Measurements from ENCODE around the gene KRT79. TPM values are rescaled to one million over a fixed set of nuclear protein-coding genes. Genes with fewer than 3 reads are reported as not detected.
"Not testable (repeated sequence)": the region's sequence is repeated elsewhere in the genome, so short reads cannot be mapped to it uniquely, and the experiment has no call there.

Gene KRT79
- under 1 TPM; 0.23 to 0.44 TPM for total RNA-seq

DNA sequence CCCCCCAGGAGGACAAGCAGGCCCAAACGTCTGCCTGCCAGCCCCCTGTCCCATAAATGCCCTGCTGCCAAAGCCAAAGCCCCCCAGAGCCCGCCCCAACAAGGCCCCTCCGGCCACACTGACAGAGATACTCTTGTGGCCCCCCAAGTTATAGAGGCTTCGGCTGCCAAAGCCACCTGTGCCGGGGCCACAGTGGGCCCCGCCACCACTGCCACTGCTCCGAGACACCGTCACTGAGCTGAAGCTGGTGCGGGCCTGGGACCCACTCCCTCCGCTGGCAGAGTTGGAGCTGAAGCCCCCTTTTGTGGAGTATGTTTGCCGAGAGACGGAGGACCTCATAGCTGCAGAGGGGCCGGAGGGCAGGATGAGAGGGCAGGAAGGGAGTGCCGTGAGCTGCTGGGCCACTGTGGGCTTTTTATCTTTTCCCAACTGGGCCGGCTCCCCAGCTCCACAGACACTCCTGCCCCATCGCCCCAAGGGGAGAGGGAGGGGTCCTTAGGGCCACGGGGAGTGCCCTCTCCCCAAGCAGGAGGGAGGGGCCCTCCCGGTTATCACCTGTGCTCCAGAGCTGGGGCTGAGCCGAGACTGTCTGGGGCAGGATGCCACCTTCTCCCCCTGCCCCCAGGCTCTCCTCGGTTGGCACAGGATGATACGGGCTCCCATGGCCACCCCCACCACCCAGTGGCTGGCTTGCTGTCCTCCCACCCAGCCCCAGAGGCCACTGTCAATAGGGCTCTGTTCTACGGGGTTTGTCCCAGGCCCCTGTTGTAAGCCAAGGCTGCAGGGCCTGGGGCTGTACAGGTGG is at the start of gene KRT79:
Gene KRT79 (minus strand): TSS at position 390 of the 805 bp plus-strand sequence. CDS start 51 bp downstream, at position 339.
- POLR2A ChIA-PET = no interaction called here
- CTCF ChIA-PET = no interaction called here

DNA sequence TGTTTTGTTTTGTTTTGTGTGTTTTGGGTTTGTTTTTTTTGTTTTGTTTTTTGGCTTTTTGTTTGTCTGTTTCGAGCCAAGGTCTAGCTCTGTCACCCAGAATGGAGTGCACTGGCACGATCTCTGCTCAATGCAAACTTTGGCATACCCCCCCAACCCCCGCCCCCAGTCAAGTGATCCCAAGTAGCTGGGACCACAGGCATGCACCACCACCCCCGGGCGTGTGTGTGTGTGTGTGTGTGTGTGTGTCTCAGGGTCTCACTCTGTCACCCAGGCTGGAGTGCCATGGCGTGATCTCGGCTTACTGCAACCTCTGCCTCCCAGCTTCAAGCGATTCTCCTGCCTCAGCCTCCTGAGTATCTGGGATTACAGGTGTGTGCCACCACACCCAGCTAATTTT is 46.4 kb upstream of the KRT79 start:
- CTCF ChIA-PET = interaction anchor here (0.8 to 9.5 kb wide), 19 partner anchors 10 to 727 kb away, joined by 3 to 220 read pairs (median 5); partner anchors contain the start of gene KRT84
- POLR2A ChIA-PET = not testable (repeated sequence)

DNA sequence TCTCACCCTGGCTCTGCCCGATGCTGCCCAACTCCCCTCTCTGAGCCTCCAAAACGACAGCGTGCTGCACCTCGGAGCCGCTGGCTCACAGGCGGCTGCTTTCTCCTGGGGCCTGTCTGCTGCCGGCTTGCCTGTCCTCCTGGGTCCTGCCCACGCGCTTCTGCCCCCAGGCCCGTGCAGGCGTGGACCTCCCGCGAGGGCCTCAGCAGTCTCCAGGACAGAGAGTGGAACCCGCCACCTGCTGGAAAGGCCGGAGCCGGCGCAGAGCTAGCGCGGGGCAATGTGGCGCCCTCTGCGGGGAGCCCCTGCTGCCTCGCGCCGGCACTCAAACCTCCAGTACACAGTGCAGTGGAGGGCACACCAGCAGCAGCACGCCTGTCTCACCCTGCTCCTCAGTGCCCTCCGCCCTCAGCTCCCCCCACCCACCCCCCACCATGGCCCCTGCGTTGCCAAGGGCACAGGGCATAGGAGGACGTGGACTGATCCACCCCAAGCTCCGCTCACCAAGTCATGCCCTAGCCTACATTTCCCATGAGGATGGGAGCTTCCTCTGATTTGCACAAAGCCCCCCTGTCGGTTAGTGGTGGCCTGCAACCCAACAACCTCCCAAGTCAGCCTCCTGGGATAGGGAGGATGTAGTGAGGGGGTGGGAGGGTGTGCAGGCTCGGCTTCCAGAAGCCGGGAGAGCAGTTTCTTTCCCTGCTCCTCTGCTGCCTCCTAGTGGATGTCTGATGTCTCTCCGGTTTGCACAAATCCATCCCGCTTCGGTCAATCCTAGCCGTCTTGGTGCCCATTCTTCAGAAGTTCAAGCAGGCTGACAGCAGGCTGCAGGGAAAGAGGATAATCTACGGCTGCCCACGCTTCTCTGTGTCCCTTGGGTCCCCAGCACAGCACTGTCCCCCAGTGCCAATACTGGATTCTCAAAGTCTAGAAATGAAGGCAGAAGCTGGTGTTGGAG is 45.6 kb upstream of the KRT79 start:
- ChIA-PET CTCF (interaction anchor here (0.6 to 9.5 kb wide), 46 partner anchors 8 to 726 kb away, joined by 3 to 220 read pairs (median 4); partner anchors contain the start of genes KRT4, KRT74, KRT76 and KRT8), POLR2A (no interaction called here)

DNA sequence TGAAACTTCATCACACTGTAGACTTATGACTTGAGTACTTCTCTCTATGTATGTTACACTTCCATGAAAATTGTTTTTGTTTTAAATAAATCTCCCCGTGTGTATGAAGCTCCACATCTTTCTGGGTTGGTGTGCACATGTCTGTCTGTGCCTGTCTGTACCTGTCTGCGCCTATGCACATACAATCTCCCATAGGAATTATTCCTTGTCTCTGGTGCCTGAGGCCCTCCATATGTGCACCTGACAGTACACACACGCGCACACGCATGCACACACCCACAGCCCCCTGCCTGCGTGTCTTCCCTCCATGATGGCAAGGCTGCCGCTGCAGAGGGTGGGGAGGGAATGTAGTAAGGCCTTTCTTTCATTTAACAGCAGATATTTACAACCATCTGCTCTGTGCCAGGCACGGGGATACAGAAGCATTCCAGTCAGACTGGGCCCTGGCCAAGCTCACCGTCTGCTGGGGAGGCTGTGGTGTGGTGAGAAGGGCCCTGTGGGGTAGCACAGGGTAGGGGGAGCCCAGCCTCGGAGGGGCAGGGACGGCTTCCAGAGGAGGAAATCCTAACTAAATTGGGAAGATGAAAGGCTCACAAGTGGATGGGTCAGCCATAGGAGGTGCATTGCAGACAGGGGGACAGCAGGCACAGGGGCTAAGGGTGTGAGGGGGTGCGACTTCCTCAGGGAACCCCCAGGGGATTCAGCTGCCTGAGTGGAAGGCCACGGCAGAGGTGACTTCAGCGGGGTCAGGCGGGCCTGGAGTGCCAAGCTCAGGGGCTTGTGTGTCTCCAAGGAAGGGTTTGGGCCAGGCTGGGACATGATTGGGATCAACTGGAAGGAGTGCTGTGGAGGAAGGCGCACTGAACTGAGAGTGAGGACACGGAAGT is 44.6 kb upstream of the KRT79 start:
- ChIA-PET CTCF (interaction anchor here (0.6 to 9.5 kb wide), 33 partner anchors 8 to 600 kb away, joined by 3 to 220 read pairs (median 4); partner anchors contain the start of genes KRT4 and KRT74), POLR2A (interaction anchor here (0.5 kb wide), 1 partner anchor 869 kb away, joined by 3 read pairs; no protein-coding TSS in a partner anchor)

DNA sequence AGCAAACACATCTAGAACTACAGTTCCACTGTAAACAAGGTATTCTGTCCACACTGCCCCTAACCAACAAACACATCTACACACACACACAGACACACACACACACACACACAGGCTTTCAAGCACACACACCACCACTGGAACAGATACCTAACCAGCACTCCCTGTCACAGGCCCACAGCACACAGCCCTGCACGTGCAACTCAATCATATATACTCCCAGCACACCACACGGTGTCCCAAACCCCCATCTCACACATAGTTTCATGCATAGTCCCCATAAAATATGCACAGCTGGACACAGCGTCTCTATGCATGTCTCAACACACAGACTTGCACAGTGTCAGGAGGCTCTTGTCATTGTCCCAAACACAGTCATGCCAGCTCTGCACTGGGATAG is 43.1 kb upstream of the KRT79 start:
- ChIA-PET CTCF (interaction anchor here (1.0 to 9.5 kb wide), 4 partner anchors 8 to 754 kb away, joined by 4 to 220 read pairs (median 28); no protein-coding TSS in a partner anchor), POLR2A (no interaction called here)

DNA sequence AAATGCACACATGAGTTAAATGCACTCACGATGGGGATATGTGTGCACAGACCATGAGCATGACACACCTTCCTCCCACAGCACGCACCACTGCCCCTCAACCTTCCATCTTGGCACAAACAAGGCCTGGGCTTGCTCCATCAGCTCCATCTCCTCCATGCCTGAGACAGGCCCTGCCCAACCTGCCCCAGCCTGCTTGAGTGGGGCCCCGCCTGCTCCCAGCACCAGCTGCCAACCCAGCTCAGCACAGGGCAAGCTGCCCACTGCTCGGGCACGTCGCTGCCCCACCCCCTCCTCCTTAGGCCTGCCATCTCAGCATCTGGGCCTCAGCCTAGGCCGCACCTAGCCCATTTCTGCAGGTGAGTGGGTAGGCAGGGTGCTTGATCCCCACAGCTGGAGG is 42.3 kb upstream of the KRT79 start:
- POLR2A ChIA-PET = no interaction called here
- CTCF ChIA-PET = interaction anchor here (0.6 to 4.9 kb wide), 5 partner anchors 9 to 503 kb away, joined by 3 to 29 read pairs (median 11); no protein-coding TSS in a partner anchor

DNA sequence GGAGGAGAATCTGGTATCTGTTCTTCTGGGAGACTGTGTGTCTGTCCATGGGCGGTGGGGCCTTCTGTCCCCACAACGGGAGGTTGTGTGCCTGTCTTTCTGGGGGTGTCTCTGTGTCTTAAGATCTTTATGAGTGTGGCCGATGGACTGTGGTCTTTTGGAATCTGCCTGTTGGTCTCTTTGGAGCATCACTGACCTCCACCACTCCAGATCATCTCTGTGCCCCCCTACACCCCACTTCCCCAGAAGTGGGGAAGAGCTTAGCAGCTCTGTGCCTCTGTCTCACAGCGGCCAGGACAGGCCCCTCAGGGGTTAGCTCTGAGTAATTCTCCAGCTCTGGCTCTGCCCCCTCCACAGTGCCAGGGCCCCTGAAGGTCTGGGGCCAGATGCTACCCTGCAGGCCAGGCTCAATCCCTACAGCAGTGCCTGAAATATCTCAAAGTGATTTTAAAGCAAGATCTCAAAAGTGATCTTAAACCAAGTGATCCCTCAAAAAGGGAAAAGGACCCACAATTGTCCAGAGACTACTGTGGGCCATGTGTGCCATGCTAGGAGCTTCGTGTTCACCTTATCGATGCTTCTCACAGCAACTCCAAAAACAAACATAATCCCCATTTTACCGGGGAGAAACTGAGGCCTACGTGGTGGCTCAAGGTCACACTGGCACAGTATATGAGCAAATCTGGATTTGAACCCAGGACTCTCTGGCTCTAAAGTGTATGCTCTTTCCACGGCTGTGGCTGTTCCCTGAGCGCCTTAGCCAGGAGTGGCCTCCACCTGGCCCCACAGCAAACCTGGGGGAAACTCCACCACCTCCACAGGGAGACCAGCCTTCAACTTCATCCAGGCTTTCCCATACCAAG is 40.7 kb upstream of the KRT79 start:
- POLR2A ChIA-PET = no interaction called here
- CTCF ChIA-PET = interaction anchor here (1.1 to 4.8 kb wide), 3 partner anchors 10 to 131 kb away, joined by 3 to 26 read pairs (median 11); no protein-coding TSS in a partner anchor

DNA sequence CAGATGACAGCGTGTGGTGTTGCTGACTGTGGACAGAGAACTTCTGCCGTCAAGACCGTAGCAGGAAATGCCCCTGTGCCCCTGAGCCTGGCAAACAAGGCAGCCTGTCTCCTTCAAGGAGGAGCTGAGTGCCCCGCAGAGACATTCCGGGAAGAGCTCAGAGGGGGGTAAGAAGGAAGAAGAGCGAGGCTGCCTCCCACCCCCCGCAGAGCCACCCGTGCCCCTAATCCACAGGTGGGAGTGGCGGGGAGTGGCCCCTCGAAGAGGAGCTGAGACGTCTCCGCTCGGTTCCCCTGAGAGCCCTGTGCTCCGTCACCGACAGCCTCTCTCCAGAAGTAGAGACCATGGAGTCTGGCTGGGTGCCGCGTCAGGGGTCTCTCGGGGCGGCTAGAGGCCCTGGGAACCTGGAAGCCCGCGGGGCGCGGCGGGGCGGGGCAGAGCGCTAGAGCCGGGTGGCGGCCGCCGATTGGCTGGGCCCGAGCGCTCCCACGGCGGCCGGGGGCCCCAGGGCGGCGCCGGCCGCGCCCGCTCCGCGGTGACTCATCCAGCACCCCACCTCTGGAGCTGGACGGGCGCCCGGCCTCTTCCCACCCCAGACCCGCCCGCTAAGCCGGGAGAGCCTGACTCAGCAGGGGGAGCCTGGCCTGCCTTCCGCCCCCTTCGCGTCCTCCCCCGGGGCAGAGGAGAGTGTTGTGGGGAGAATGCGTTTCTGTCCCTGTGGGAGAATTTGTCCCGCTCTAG is 39.9 kb upstream of the KRT79 start:
- POLR2A ChIA-PET = no interaction called here

DNA sequence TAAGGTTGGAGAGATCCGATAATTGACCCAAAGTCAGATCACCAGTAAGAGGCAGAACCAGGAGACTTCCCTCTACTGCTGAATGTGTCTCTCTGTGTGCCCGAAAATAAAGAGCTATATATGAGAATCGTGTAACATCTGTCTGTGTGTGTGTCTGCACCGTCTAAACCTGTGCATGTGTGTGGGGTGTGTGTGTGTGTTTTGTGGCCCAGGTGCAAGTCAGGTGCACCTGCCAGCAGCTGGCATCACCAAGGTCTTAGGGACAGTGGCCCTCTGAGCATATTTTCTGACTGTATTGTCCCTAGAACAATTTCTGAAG is 39.4 kb upstream of the KRT79 start:
- ChIA-PET CTCF (interaction anchor here (0.6 to 4.8 kb wide), 4 partner anchors 12 to 290 kb away, joined by 3 to 26 read pairs (median 8); no protein-coding TSS in a partner anchor), POLR2A (no interaction called here)

More for the DNA sequence above, 39.9 kb upstream of the KRT79 start:
- CTCF ChIA-PET = interaction anchor here (0.6 to 4.8 kb wide), 5 partner anchors 11 to 290 kb away, joined by 3 to 26 read pairs (median 4); no protein-coding TSS in a partner anchor

DNA sequence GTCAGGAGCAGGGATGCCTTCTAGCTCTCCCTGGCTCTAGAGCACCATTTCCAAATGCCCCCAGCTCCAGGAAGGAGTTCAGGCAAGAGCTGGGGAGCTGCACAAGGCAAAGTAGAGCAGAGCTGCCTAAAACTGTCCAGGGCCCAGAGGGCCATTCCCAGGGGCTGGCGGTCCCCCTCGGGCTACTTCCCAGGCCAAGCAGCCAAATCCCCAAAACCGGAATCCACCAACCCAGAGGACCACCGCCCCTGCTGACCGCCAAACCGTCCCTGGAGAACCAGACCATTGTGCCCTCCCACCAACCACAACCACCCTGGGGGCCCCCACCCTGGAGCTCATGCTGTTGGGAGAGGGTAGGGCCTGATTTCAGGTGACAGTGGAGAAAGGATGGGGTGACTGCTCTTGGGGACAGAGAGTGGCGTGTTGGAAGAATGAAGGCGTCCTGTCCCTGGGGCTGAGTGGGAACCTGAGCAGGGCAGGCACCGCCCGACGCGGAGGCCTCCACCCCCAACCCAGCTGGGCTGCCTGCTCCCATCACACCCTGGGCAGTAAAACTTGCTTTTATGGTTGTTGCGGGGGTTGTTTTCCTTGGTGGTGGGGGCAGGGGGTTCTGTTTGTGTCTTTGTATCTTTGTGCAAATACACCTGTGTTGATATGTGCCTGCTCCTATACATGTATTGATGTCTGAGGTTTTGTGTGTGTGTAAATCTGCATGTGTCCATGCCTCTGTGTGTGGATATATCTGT is 38.7 kb upstream of the KRT79 start:
- POLR2A ChIA-PET = no interaction called here

DNA sequence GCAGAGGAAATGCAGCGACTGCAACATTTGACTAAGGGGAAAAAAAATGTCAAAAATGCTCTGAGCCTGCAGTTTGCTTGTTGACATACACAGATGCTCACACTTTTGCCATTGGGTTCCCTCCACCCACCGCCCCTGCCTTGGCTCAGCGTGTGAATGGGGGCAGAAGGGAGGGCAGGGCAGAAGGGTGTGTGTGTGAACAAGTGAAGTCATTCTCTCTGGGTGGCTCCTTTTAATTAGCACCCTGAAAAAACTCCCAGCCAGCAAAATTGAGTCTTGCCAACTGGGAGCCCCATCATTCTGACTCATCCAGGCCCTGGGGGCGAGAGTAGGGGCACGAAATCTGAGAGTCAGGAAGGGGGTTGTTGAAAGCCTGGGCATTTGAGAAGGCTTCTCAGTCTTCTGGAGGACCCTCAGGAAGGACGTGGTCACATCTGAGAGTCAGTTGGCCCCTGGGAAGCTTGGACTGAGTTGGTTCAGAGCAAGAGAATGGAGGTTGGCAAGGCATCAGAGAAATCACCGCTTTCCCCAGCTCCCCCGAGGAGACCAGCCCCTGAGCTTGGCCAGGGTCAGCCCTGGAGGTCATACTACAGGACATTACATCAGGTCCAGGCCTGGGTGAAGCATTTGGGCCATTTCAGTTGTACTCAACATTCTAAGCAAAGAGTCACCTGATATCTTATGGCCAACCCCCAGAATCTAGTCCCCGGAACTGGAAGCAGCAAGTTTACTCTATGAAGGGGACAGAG is 37.4 kb upstream of the KRT79 start:
- CTCF ChIA-PET = interaction anchor here (1.0 to 1.4 kb wide), 4 partner anchors 8 to 290 kb away, joined by 4 to 9 read pairs (median 6); no protein-coding TSS in a partner anchor
- POLR2A ChIA-PET = no interaction called here

More for the DNA sequence above, 38.7 kb upstream of the KRT79 start:
- CTCF ChIA-PET = interaction anchor here (0.6 to 4.8 kb wide), 4 partner anchors 12 to 289 kb away, joined by 3 to 26 read pairs (median 8); no protein-coding TSS in a partner anchor

DNA sequence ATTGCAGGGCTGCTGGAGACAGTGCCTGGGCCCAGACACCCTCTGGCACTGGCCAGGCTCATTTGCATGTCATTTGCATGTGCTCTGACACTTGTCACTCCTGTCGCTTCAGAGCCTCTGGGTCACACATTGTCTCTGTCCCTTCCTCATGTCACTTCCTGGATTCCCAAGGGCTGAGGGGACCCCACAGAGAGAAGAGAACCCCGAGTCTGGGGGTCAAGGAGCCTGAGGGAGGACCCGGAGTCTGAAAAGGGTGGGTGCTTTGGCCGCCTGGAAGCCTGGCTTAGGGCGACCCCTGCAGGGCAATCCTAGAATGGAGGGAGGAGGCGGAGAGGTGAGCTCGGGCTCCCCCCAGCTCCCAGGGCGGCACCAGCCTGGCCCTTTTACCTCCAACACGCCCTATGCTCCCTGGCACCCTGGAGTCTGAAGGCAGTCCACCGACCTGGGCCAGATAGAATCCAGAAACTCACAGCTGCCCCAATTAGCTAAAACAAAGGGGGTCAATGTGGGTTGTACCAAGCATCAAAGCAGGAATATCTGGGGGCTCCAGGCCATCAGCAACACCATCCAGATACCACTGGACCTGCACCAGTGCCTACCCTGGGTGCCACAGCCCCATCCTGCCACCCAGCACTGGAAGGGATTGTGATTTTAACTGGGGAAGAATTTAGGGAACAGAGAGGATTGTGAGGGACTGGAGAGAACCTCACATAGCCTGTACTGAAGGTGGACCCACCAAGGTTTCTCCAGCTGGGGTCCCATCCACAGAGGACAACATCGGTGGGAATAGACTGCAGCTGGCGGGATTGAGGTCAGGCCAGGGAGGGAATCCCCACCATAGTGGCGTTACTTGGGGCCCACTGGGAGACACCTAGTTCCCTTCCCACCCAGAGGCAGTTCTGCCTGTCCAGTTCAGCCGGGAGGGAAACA is 36.5 kb upstream of the KRT79 start:
- ChIA-PET POLR2A (no interaction called here), CTCF (interaction anchor here (0.6 to 1.4 kb wide), 15 partner anchors 8 to 592 kb away, joined by 3 to 10 read pairs (median 4); no protein-coding TSS in a partner anchor)

DNA sequence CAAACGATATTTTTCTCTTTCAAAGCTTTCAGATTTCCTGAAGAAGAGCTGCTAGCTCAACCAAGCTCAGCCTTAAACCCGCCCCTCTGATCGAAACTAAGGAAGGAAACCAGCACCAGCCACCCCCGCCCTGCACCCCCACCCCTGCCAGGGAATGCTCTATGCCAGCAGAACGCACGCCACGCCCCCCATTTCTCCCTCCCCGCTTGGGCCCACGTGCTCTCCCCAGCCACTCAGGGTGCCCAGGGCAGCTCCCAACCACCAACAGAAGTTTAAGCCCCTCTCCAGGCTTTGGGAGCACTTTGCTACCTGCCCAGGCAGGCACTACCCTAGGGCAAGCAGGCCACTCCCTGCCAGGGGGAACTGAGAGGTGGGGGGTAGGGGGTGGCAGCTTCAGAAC is 33.5 kb upstream of the KRT79 start:
- POLR2A ChIA-PET = interaction anchor here (0.7 kb wide), 1 partner anchor 74 kb away, joined by 3 read pairs; no protein-coding TSS in a partner anchor
- CTCF ChIA-PET = interaction anchor here (1.1 to 2.3 kb wide), 3 partner anchors 12 to 285 kb away, joined by 3 to 12 read pairs (median 4); no protein-coding TSS in a partner anchor

DNA sequence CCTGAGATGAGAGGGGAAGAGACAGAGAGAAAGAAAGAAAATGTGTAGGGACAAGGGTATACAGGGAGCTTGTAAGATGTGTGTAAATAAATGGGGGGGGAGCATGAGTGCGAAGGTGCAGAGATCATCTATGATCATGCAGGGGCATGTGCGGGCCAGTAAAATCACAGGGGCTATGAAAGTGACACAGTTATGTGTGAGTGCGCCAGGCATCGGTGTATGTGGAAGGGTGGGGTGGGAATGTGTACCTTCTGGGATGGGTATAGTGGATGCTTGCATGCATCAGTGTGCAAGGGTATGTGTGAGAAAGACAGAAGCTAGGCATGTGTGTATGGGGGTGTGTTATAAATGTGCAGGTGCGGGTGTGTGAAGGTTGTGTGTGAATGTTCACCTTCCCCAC is 33.0 kb upstream of the KRT79 start:
- CTCF ChIA-PET = interaction anchor here (1.1 to 2.3 kb wide), 3 partner anchors 12 to 284 kb away, joined by 3 to 12 read pairs (median 4); no protein-coding TSS in a partner anchor
- POLR2A ChIA-PET = no interaction called here

All from activated CD8-positive, alpha-beta memory T cell treated with anti-CD3 and anti-CD28 coated beads for 36 hours (primary cell).